ENCODE results near the gene ARID1A. TPM values are rescaled to one million over a fixed set of nuclear protein-coding genes. Genes with fewer than 3 reads are reported as not detected.

Gene ARID1A
- total and polyA plus RNA-seq, 12 donors: 14.5 to 62.5 (median 43.5) TPM

DNA sequence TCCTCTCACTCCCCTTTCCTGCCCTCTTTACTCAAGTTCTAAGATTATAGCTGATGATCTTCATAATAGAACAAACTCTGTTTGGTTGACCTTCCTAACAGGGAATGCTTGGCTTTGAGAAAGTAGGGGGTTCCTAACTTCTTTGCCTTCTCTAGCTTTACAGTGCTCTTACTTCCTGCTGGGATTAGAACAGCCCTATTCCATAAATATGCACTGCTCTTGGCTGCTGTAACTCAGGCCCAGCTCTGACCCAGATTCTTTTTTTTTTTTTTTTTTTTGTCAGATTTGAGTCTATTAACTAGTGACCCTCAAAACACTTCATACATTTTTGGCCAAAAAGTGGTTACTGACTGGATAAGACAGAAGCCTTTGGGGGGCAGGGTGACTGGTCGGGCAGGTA lies 52.5 kb downstream of the ARID1A start:
- peak overlapping the region in 9 of 10 donors; percentile 4 to 66 (median 41) for H3K27ac ChIP-seq
- DNase-seq (no peak), ATAC-seq (no peak)
- peaks cover 0 to 73% (median 13%) of the 10 kb centered on the region in 9 donors for H3K36me3 ChIP-seq
- no peak overlapping the region for H3K4me3 ChIP-seq
- intact Hi-C loops (cut with DNase I): no loop called here
- H3K27me3 ChIP-seq: no peaks in the 10 kb centered on the region
- H3K9me3 ChIP-seq: no peaks in the 10 kb centered on the region
- 88 to 91% methylated on average over 1 of the region's 1 CpG for WGBS, 2 donors
- TF ChIP-seq, protein P1, sequence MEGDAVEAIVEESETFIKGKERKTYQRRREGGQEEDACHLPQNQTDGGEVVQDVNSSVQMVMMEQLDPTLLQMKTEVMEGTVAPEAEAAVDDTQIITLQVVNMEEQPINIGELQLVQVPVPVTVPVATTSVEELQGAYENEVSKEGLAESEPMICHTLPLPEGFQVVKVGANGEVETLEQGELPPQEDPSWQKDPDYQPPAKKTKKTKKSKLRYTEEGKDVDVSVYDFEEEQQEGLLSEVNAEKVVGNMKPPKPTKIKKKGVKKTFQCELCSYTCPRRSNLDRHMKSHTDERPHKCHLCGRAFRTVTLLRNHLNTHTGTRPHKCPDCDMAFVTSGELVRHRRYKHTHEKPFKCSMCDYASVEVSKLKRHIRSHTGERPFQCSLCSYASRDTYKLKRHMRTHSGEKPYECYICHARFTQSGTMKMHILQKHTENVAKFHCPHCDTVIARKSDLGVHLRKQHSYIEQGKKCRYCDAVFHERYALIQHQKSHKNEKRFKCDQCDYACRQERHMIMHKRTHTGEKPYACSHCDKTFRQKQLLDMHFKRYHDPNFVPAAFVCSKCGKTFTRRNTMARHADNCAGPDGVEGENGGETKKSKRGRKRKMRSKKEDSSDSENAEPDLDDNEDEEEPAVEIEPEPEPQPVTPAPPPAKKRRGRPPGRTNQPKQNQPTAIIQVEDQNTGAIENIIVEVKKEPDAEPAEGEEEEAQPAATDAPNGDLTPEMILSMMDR (IDR thresholded peaks at IDR 0.05): no peak
- H3K4me1 ChIP-seq: peaks cover 24 to 100% (median 93%) of the 10 kb centered on the region in 9 donors

DNA sequence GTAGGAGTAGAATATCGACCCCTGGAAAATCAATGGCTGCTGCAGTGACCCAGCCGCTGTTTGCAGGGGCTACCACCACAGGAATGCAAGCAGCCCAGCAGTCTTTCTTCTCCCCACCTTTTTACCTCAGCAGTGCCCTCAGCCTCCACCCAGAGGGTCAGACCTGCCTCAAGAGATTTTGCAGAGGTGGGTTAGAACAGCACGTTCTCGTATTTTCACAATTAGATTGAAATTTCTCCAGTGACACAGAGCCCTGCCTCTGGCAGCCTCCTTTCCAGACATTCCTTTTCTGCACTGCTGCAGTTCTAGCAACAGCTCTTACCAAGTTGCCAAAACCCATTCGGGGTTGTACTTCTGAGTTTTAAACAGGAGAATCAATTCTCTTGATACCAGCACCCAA lies 53.6 kb downstream of the ARID1A start:
- H3K27ac ChIP-seq: peak overlapping the region in 3 of 10 donors; percentile 26 to 41 (median 26)
- H3K36me3 ChIP-seq: peaks cover 0 to 83% (median 13%) of the 10 kb centered on the region in 9 donors
- ATAC-seq (no peak), DNase-seq (no peak)
- H3K4me3 ChIP-seq: no peak overlapping the region
- peaks cover 24 to 100% (median 93%) of the 10 kb centered on the region in 9 donors for H3K4me1 ChIP-seq
- no peaks in the 10 kb centered on the region for H3K9me3 ChIP-seq
- H3K27me3 ChIP-seq: no peaks in the 10 kb centered on the region
- 71 to 78% methylated on average over 5 of the region's 5 CpGs for WGBS, 2 donors
- intact Hi-C loops (cut with DNase I): no loop called here
- TF ChIP-seq, protein P1 (IDR thresholded peaks at IDR 0.05): no peak

DNA sequence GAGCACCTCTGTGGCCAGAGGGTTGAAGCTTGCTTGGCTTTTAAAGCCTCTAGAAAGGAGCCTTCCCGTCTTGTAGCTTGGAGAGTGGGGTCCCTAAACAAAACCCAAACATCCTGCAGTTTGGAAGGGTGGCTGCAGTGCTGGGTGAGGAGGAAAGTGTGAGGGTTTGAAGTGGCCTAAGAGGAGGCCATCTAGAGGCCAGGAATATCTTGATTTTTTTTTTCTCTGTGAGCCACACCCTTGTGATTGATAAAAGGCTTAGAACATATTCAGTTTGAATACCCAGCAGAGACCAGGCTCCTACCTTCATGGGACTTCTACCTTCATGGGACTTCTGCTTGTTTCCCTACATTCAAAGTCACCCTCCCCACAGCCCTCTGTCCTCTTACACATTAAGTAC lies 54.6 kb downstream of the ARID1A start:
- Histone ChIP-seq H3K36me3 (peaks cover 0 to 85% (median 13%) of the 10 kb centered on the region in 9 donors), H3K27me3 (no peaks in the 10 kb centered on the region), H3K9me3 (no peaks in the 10 kb centered on the region), H3K4me3 (no peak overlapping the region), H3K4me1 (peaks cover 21 to 100% (median 91%) of the 10 kb centered on the region in 9 donors), H3K27ac (peak overlapping the region in 6 of 10 donors; percentile 11 to 42 (median 26))
- no peak for ATAC-seq
- 74 to 80% methylated on average over 1 of the region's 1 CpG for WGBS, 2 donors
- no peak for DNase-seq
- intact Hi-C loops (cut with DNase I): loop anchor here in 1 of 10 donors (5.0 kb wide), 1 partner anchor 37 kb away; the partner anchor contains the start of gene PIGV
- TF ChIP-seq, protein P1 (IDR thresholded peaks at IDR 0.05): no peak

DNA sequence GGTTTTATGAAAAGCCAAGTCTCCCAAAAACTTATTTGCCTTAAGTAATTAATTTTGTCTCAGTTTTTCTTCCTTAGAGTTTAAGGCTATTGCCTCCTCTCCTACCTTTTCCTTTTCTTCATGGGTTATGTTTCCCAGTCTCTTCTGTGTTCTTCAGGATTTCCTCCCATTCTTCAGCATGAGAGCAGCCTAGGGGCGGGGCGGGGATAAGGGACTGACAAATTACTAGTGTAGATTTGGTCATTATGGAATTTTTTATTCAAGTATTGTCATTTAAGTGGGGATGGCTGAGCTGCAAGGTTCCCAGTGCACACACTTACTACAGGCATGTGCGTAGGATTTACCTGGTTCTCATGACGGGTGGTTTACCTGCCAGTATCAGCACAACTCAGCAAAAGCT lies 56.7 kb downstream of the ARID1A start:
- no peaks in the 10 kb centered on the region for H3K27me3 ChIP-seq
- intact Hi-C loops (cut with DNase I): loop anchor here in 1 of 10 donors (5.0 kb wide), 1 partner anchor 35 kb away; the partner anchor contains the start of gene PIGV
- H3K4me1 ChIP-seq: peaks cover 21 to 82% (median 75%) of the 10 kb centered on the region in 9 donors
- 55 to 58% methylated on average over 4 of the region's 4 CpGs for WGBS, 2 donors
- H3K4me3 ChIP-seq: peak overlapping the region in 2 of 10 donors; percentile 3 to 4
- DNase-seq: peak; percentile 31 to 41
- peak in 6 of 8 donors; percentile 18 to 68 (median 55) for ATAC-seq
- TF ChIP-seq, protein P1 (IDR thresholded peaks at IDR 0.05): no peak
- no peaks in the 10 kb centered on the region for H3K9me3 ChIP-seq
- H3K36me3 ChIP-seq: peaks cover 0 to 84% (median 10%) of the 10 kb centered on the region in 9 donors
- H3K27ac ChIP-seq: peak overlapping the region; percentile 14 to 84 (median 66)

All from heart right ventricle (tissue), 16 donors.